H9 (cell line): ENCODE results near the gene PLA2G15. TPM values are rescaled to one million over a fixed set of nuclear protein-coding genes. Genes with fewer than 3 reads are reported as not detected.

ENCODE experiments used
- DNase-seq: peaks from one replicate; pipeline ENCODE4 v3.0.0-alpha.2; 2017
- H2AFZ ChIP-seq: one replicate; pipeline ENCODE4 v1.6.1; 2013; ENCODE audit warnings: mild to moderate bottlenecking, low read length, control low read depth, moderate library complexity
- H2AK5ac ChIP-seq: 2 replicates; pipeline ENCODE4 v1.6.1; 2013; ENCODE audit warnings: low read length, control low read depth, mixed read lengths; ENCODE audit not compliant: insufficient read length
- H2BK120ac ChIP-seq: one replicate; pipeline ENCODE4 v1.6.1; 2013; ENCODE audit warnings: low read depth, mild to moderate bottlenecking, low read length, control low read depth, inconsistent platforms; ENCODE audit not compliant: poor library complexity, severe bottlenecking
- H2BK12ac ChIP-seq: 2 replicates; pipeline ENCODE4 v1.6.1; 2013; ENCODE audit warnings: low read length, control low read depth, mixed read lengths, low read depth; ENCODE audit not compliant: insufficient read length
- H2BK15ac ChIP-seq: 2 replicates; pipeline ENCODE4 v1.6.1; 2013; ENCODE audit warnings: low read depth, low read length, control low read depth
- H2BK20ac ChIP-seq: one replicate; pipeline ENCODE4 v1.6.1; 2013; ENCODE audit warnings: low read depth, mild to moderate bottlenecking, low read length, control low read depth, inconsistent platforms; ENCODE audit not compliant: poor library complexity, severe bottlenecking
- H2BK5ac ChIP-seq: 2 replicates; pipeline ENCODE4 v1.6.1; 2013; ENCODE audit warnings: low read length, control low read depth, mixed read lengths; ENCODE audit not compliant: insufficient read length
- H3K14ac ChIP-seq: 2 replicates; pipeline ENCODE4 v1.6.1; 2013; ENCODE audit warnings: low read length, control low read depth; ENCODE audit not compliant: insufficient read depth
- H3K18ac ChIP-seq: 2 replicates; pipeline ENCODE4 v1.6.1; 2013; ENCODE audit warnings: low read depth, mild to moderate bottlenecking, mixed read lengths, low read length, control low read depth; ENCODE audit not compliant: insufficient read length
- H3K23ac ChIP-seq: 2 replicates; pipeline ENCODE4 v1.6.1; 2013; ENCODE audit warnings: low read length, control low read depth, mixed read lengths, low read depth; ENCODE audit not compliant: insufficient read length
- H3K23me2 ChIP-seq: 2 replicates; pipeline ENCODE4 v1.6.1; 2013; ENCODE audit warnings: low read depth, mild to moderate bottlenecking, mixed read lengths, low read length, control low read depth; ENCODE audit not compliant: insufficient read length, poor library complexity, severe bottlenecking
- H3K27ac ChIP-seq: 2 replicates; pipeline ENCODE4 v1.5.1; 2013; ENCODE audit warnings: low read length, control low read depth, mixed read lengths, low read depth; ENCODE audit not compliant: insufficient read length
- H3K27me3 ChIP-seq: 2 replicates; pipeline ENCODE4 v1.6.1; 2013; ENCODE audit warnings: low read length, control low read depth, inconsistent platforms; ENCODE audit not compliant: insufficient read depth
- H3K4ac ChIP-seq: 2 replicates; pipeline ENCODE4 v1.6.1; 2013; ENCODE audit warnings: low read depth, mild to moderate bottlenecking, control low read depth, inconsistent platforms, low read length, moderate library complexity
- H3K4me1 ChIP-seq: 2 replicates; pipeline ENCODE4 v1.6.1; 2013; ENCODE audit warnings: low read length, control low read depth, inconsistent platforms; ENCODE audit not compliant: insufficient read depth
- H3K4me2 ChIP-seq: 2 replicates; pipeline ENCODE4 v1.6.1; 2013; ENCODE audit warnings: low read length, control low read depth, mixed read lengths; ENCODE audit not compliant: insufficient read length, insufficient read depth
- H3K56ac ChIP-seq: 2 replicates; pipeline ENCODE4 v1.6.1; 2013; ENCODE audit warnings: low read depth, mild to moderate bottlenecking, mixed read lengths, low read length, control low read depth; ENCODE audit not compliant: insufficient read length
- H3K79me1 ChIP-seq: 2 replicates; pipeline ENCODE4 v1.6.1; 2013; ENCODE audit warnings: low read depth, mild to moderate bottlenecking, moderate library complexity, low read length, control low read depth, inconsistent platforms; ENCODE audit not compliant: insufficient read depth, poor library complexity, severe bottlenecking
- H3K79me2 ChIP-seq: 2 replicates; pipeline ENCODE4 v1.6.1; 2013; ENCODE audit warnings: low read length, control low read depth, inconsistent platforms; ENCODE audit not compliant: insufficient read depth
- H3K9ac ChIP-seq: 2 replicates; pipeline ENCODE4 v1.6.1; 2013; ENCODE audit warnings: low read length, control low read depth, mixed read lengths; ENCODE audit not compliant: insufficient read length; ENCODE audit errors: extremely low read depth
- H3K9me3 ChIP-seq: one replicate; pipeline ENCODE4 v1.6.1; 2013; ENCODE audit warnings: low read depth, low read length, inconsistent platforms; ENCODE audit not compliant: control insufficient read depth
- H3T11ph ChIP-seq: one replicate; pipeline ENCODE4 v1.6.1; 2013; ENCODE audit warnings: mild to moderate bottlenecking, low read length, control low read depth, inconsistent platforms
- H4K20me1 ChIP-seq: one replicate; pipeline ENCODE4 v1.6.1; 2013; ENCODE audit not compliant: control insufficient read depth, insufficient read length, insufficient read depth
- H4K5ac ChIP-seq: 2 replicates; pipeline ENCODE4 v1.6.1; 2013; ENCODE audit warnings: low read depth, mild to moderate bottlenecking, mixed read lengths, low read length, control low read depth; ENCODE audit not compliant: insufficient read length
- H4K8ac ChIP-seq: replicated peaks from 2 replicates; pipeline ENCODE4 v1.6.1; 2013; ENCODE audit warnings: low read length, control low read depth, mixed read lengths, low read depth; ENCODE audit not compliant: insufficient read length
- H4K91ac ChIP-seq: 2 replicates; pipeline ENCODE4 v1.6.1; 2013; ENCODE audit warnings: low read depth, mild to moderate bottlenecking, moderate library complexity, mixed read lengths, low read length, control low read depth; ENCODE audit not compliant: insufficient read length
- H3K27ac Mint-ChIP-seq, 3 experiments: 2 replicates in 2 of 3; 3 replicates in 1 of 3; pipeline ENCODE4 v1.8.0; 2020 to 2021; ENCODE audit warnings: mixed read lengths in 3 of 3, mild to moderate bottlenecking in 1 of 3, moderate library complexity in 1 of 3
- H3K27me3 Mint-ChIP-seq: 2 replicates; pipeline ENCODE4 v1.8.0; 2021; ENCODE audit warnings: low read depth, mild to moderate bottlenecking, moderate library complexity, mixed read lengths
- H3K36me3 Mint-ChIP-seq, 3 experiments: 2 replicates in 2 of 3; 3 replicates in 1 of 3; pipeline ENCODE4 v1.8.0; 2020 to 2021; ENCODE audit warnings: low read depth in 3 of 3, mixed read lengths in 3 of 3; ENCODE audit not compliant: insufficient read depth in 1 of 3
- H3K4me1 Mint-ChIP-seq, 2 experiments: 2 replicates each; pipeline ENCODE4 v1.8.0; 2020; ENCODE audit warnings: mixed read lengths in 2 of 2
- H3K4me3 Mint-ChIP-seq, 2 experiments: 2 replicates in 1 of 2; 3 replicates in 1 of 2; pipeline ENCODE4 v1.8.0; 2020 to 2021; ENCODE audit warnings: mild to moderate bottlenecking in 2 of 2, mixed read lengths in 2 of 2, moderate library complexity in 1 of 2
- H3K9me3 Mint-ChIP-seq, 2 experiments: 2 replicates in 1 of 2; 3 replicates in 1 of 2; pipeline ENCODE4 v1.8.0; 2020; ENCODE audit warnings: mild to moderate bottlenecking in 2 of 2, mixed read lengths in 2 of 2, moderate library complexity in 1 of 2
- CTCF ChIP-seq: fragments of 200-600 bp; sonication (generic); conservative IDR thresholded peaks from 3 replicates; pipeline ENCODE4 v1.8.0; 2021; ENCODE audit warnings: antibody characterized with exemption, mild to moderate bottlenecking
- WGBS: extraction: QIAGEN DNeasy Blood & Tissue Kit; methylation state at CpG from one replicate; pipeline ENCODE4 v1.1.7; 2013; ENCODE audit warnings: missing lambda C conversion rate, low lambda C conversion rate, mixed read lengths; ENCODE audit not compliant: insufficient read length; ENCODE audit errors: extremely low coverage; 5-methylcytosine and 5-hydroxymethylcytosine counted together
- total RNA-seq: library from RNA; stranded (reverse); gene quantifications from 2 replicates; pipeline ENCODE4 v1.2.1, GENCODE V29; 2021

Gene PLA2G15
- total RNA-seq, 1 experiment from 2014 or later, result 11.0 TPM

GRCh38 chr16:68283801-68284598, 38.8 kb downstream of the PLA2G15 start:
- Histone ChIP-seq H3K18ac (no peak overlapping the region), H2AK5ac (no peak overlapping the region), H2BK20ac (no peak overlapping the region), H3K27me3 (no peaks in the 10 kb centered on the region), H3K4me1 (no peaks in the 10 kb centered on the region), H2BK12ac (no peak overlapping the region), H3K4me2 (no peak overlapping the region), H3K79me2 (no peaks in the 10 kb centered on the region), H2BK15ac (no peak overlapping the region), H3K79me1 (no peaks in the 10 kb centered on the region), H4K8ac (no peak overlapping the region), H2AFZ (no peak overlapping the region), H3K23me2 (no peaks in the 10 kb centered on the region), H3K14ac (no peak overlapping the region), H3K27ac (no peak overlapping the region), H3K23ac (no peak overlapping the region), H3K56ac (no peak overlapping the region), H3T11ph (no peak overlapping the region), H2BK5ac (no peak overlapping the region), H2BK120ac (no peak overlapping the region), H3K9me3 (no peaks in the 10 kb centered on the region), H4K5ac (no peak overlapping the region), H3K9ac (no peak overlapping the region), H4K20me1 (peaks cover 2% of the 10 kb centered on the region), H4K91ac (no peak overlapping the region), H3K4ac (no peak overlapping the region)
- no peak for TF ChIP-seq CTCF
- Mint-ChIP-seq H3K36me3 (peaks cover 9 to 36% (median 14%) of the 10 kb centered on the region in 3 experiments; a peak in 5 of 7 replicates), H3K27ac (peak overlapping the region; percentile 20 to 45 (median 31); a peak in 5 of 7 replicates), H3K9me3 (no peaks in the 10 kb centered on the region), H3K27me3 (no peaks in the 10 kb centered on the region), H3K4me1 (peaks cover 0 to 2% of the 10 kb centered on the region in 2 experiments; a peak in 1 of 4 replicates), H3K4me3 (no peak overlapping the region)
- no CpG with 5 or more reads among the region's 9 CpGs for WGBS
- no peak for DNase-seq
